Mammary epithelial cell (primary cell): ENCODE results near the gene CA10.

Source experiments
- CTCF ChIP-seq, 2 donors: IDR thresholded peaks in 1 of 2; conservative IDR thresholded peaks in 1 of 2; 2 replicates each; pipeline ENCODE4 v1.5.1; 2011 to 2012; ENCODE audit warnings: inconsistent platforms in 2 of 2, low read length in 2 of 2, mild to moderate bottlenecking in 2 of 2, control low read depth in 1 of 2, low read depth in 1 of 2; ENCODE audit not compliant: insufficient read depth in 1 of 2; ENCODE audit errors: extremely low read depth in 1 of 2
- EZH2 ChIP-seq: IDR thresholded peaks from 2 replicates; pipeline ENCODE4 v1.6.1; 2012; ENCODE audit warnings: low read length, inconsistent platforms, borderline replicate concordance

DNA sequence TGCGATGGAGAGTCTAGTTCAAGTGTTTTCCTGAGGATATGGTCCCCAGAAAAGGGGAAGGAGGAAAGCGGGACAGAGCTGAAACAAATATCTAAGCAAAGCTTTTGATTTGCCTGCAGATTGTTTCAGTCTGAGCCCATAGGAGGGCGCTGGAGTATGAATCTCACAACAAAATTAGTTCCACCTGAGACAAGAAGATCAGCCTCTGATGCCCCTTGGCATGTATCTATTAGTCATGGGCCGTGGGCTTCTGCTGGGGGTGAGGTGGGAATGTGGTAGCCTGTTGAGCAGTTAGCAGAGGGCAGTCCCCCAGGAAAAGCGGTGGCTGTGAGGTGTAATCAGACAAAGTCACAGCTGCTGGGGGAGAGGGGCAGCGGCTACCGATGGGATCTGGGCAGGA is 446.9 kb downstream of the CA10 start:
- TF ChIP-seq CTCF (conservative IDR thresholded peaks at IDR 0.05 in 1 of 2, IDR thresholded peaks at IDR 0.05 in 1 of 2; ENCODE audit: extremely low read depth in 1 of 2, insufficient read depth in 1 of 2, low read depth in 1 of 2, low read length in 2 of 2) = no peak
- TF ChIP-seq EZH2 = no peak
